ENCODE measurements around the gene CXCR3. TPM values are rescaled to one million over a fixed set of nuclear protein-coding genes. Genes with fewer than 3 reads are reported as not detected.

The CXCR3 gene
- not detected for total RNA-seq

- Histone ChIP-seq H3K36me3 (peaks cover 0 to 19% (median 0%) of the 10 kb centered on the region in 3 donors), H3K4me3 (no peak within 1 kb of the TSS), H3K9me3 (no peaks in the 10 kb centered on the region), H3K4me1 (peaks cover 0 to 16% (median 8%) of the 10 kb centered on the region in 4 donors), H3K27me3 (no peaks in the 10 kb centered on the region), H3K27ac (peak within 1 kb of the TSS in 1 of 4 donors; percentile 26)
- 0 to 48% methylated on average over 2 to 4 of the region's 4 CpGs for WGBS, 2 donors
- DNase-seq (ENCODE audit: low spot score in 2 of 2), result no peak
- TF ChIP-seq, protein P1, sequence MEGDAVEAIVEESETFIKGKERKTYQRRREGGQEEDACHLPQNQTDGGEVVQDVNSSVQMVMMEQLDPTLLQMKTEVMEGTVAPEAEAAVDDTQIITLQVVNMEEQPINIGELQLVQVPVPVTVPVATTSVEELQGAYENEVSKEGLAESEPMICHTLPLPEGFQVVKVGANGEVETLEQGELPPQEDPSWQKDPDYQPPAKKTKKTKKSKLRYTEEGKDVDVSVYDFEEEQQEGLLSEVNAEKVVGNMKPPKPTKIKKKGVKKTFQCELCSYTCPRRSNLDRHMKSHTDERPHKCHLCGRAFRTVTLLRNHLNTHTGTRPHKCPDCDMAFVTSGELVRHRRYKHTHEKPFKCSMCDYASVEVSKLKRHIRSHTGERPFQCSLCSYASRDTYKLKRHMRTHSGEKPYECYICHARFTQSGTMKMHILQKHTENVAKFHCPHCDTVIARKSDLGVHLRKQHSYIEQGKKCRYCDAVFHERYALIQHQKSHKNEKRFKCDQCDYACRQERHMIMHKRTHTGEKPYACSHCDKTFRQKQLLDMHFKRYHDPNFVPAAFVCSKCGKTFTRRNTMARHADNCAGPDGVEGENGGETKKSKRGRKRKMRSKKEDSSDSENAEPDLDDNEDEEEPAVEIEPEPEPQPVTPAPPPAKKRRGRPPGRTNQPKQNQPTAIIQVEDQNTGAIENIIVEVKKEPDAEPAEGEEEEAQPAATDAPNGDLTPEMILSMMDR (IDR thresholded peaks at IDR 0.05), result no peak
- TF ChIP-seq EP300 (IDR thresholded peaks at IDR 0.05) (no peak), POLR2A (IDR thresholded peaks at IDR 0.05) (no peak)
These were observed at the start of gene CXCR3 for GRCh38 chrX:71618303-71618721. Gene CXCR3 (minus strand): TSS chrX:71618511. CDS start chrX:71618449, 62 bp downstream.

DNA sequence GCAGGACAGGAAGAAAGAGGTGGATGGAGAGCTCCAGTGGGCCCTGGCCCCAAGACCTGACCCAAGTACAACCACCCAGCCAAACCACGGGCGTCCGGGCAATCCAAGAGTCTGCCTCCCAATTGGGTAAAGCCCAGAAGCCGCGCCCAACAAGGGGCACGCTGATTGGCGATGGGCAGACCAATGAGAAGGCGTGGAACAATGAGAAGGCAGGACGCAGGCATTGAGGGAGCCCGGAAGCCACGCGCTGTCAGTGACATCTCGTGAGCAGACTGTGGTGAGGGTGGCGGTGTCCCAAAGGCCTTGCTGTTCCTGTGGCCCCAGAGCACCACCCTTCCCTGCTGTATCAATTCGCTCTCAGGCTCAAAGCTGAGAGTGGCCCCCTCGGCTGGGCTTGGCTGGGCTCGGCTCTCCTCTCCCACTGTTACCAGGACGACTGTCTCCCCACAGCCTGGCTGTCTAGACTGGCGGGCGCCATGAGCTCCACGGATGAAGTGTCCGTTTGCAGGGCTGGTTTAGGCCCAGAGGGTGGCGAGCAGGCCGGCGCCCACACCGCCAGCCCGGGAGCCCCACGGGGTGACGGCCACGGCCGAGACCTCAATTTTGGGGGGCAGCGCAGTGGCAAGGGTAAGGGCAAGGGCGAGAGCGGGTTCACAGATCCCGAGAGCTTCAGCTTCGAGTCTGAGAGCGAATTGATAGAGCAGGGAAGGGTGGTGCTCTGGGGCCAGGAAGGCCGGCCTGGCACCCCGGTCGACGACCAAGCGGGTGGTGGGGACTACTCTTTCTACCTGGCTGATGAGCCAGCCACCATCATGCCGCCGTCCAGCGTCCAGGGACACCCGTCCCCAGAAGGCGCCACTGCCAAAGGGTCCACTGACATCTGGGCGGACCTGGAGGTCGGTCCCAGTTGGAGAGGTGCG, 49.3 kb upstream of the CXCR3 start, which contains the start of gene LOC101059915:
TSS of gene LOC101059915 (plus strand) at position 219 of the 920 bp plus-strand sequence.
- WGBS, 2 donors, result 90 to 92% methylated on average over 14 to 50 of the region's 50 CpGs
- Histone ChIP-seq H3K27ac (no peak within 1 kb of the TSS), H3K36me3 (no peaks in the 10 kb centered on the region), H3K4me1 (no peaks in the 10 kb centered on the region), H3K27me3 (no peaks in the 10 kb centered on the region), H3K9me3 (no peaks in the 10 kb centered on the region), H3K4me3 (no peak within 1 kb of the TSS)
- no peak for DNase-seq (ENCODE audit: low spot score in 2 of 2)
- TF ChIP-seq, protein P1 (IDR thresholded peaks at IDR 0.05), result no peak
- no peak for TF ChIP-seq POLR2A (IDR thresholded peaks at IDR 0.05)
- TF ChIP-seq EP300 (IDR thresholded peaks at IDR 0.05), result no peak

DNA sequence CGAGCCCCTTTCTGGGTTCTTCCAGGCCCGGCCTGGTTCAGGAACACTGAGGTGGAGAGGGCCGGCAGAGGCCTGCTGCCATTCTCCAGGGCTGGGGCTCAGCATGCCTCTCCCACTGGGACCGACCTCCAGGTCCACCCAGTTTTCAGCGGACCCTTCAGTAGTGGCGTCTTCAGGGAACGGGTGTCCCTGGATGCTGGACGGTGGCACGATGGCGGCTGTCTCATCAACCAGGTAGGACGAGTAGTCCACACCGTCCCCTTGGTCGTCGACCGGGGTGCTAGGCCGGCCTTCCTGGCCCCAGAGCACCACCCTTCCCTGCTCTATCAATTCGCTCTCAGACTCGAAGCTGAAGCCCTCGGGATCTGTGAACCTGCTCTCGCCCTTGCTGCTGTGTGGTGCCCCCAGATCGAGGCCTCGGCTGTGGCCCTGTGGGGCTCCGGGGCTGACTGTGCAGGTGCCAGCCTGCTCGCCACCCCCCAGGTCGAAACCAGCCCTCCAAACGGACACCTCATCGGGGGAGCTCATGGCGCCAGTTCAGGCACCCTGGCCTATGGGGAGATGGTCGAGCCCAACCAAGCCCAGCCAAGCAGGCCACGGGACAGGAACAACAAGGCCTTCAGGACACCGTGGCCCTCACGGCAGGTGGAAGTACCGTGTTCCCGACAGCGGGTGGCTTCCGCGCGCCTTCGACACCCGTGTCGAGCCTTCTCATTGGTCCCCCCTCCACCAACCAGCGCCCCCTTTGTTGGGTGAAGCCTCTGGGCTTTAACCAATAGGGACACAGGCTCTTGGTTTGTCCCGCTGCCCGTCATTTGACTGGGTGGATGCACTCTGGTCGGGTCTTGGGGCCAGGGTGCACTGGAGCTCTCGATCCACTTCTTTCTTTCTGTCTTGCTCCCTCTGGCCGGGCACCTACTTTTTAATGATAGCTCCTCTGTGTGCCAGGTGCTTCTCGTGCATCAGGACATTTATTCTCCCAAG, 48.2 kb upstream of the CXCR3 start:
- no peak for DNase-seq (ENCODE audit: low spot score in 2 of 2)
- TF ChIP-seq POLR2A (IDR thresholded peaks at IDR 0.05), result no peak
- TF ChIP-seq, protein P1 (IDR thresholded peaks at IDR 0.05), result no peak
- TF ChIP-seq EP300 (IDR thresholded peaks at IDR 0.05), result no peak
- H3K9me3 ChIP-seq, result no peaks in the 10 kb centered on the region
- no peaks in the 10 kb centered on the region for H3K36me3 ChIP-seq
- H3K4me1 ChIP-seq, result no peaks in the 10 kb centered on the region
- WGBS, 2 donors, result 95 to 100% methylated on average over 7 to 45 of the region's 48 CpGs
- no peak overlapping the region for H3K4me3 ChIP-seq
- no peaks in the 10 kb centered on the region for H3K27me3 ChIP-seq
- H3K27ac ChIP-seq, result no peak overlapping the region

- Histone ChIP-seq H3K4me1 (no peaks in the 10 kb centered on the region), H3K36me3 (no peaks in the 10 kb centered on the region), H3K27me3 (no peaks in the 10 kb centered on the region), H3K4me3 (no peak overlapping the region), H3K27ac (no peak overlapping the region), H3K9me3 (no peaks in the 10 kb centered on the region)
- DNase-seq (ENCODE audit: low spot score in 2 of 2), result no peak
- TF ChIP-seq, protein P1 (IDR thresholded peaks at IDR 0.05), result no peak
- TF ChIP-seq EP300 (IDR thresholded peaks at IDR 0.05) (no peak), POLR2A (IDR thresholded peaks at IDR 0.05) (no peak)
- WGBS, 2 donors, result 72% methylated on average over 9 to 10 of the region's 10 CpGs
These were observed 47.4 kb upstream of the CXCR3 start for GRCh38 chrX:71665747-71666146.
